K562 (cell line): ENCODE data around the gene ATP8B4. TPM values are rescaled to one million over a fixed set of nuclear protein-coding genes. Genes with fewer than 3 reads are reported as not detected.

Experiments used
- ATAC-seq: fragments of 200-7000 bp; cut with Tn5 transposase; 3 replicates; pipeline ENCODE4 v1.9.1; 2020; ENCODE audit warnings: moderate library complexity
- BruUV-seq: library from RNA; stranded (reverse); fragments of 400-500 nt; replicated peaks from 2 replicates; lab custom pipeline; 2021; lab: Mats Ljungman, UMichigan
- CTCF ChIA-PET: fragments of 300-600 bp; formaldehyde crosslinking; extraction: SDS; loops from one replicate; lab custom pipeline; 2021; ENCODE audit warnings: low intra/inter-chr PET ratio; lab: Yijun Ruan, JAX
- POLR2A ChIA-PET: fragments of 300-600, 350-650 bp; sonication (Branson Sonifier 250); formaldehyde crosslinking; extraction: SDS; loops from one replicate; lab custom pipeline; 2021; ENCODE audit warnings: antibody characterized with exemption, inconsistent platforms; lab: Yijun Ruan, JAX
- DNase-seq, 4 experiments: peaks; one replicate each; pipeline versions ENCODE4 v3.0.0 to v3.0.0-alpha.2; 2011 to 2018; ENCODE audit warnings: low spot score in 3 of 4, mixed read lengths in 3 of 4; ENCODE audit errors: extremely low read depth in 1 of 4
- FAIRE-seq: peaks from 2 replicates; lab custom pipeline; 2011; peaks lifted over from hg19 to GRCh38; lab: Jason Lieb, UNC
- H2AFZ ChIP-seq: 2 replicates; pipeline ENCODE4 v1.6.0; 2011; ENCODE audit warnings: low read depth, low read length, control low read depth, inconsistent platforms
- H3K27ac ChIP-seq: fragments of 200-600 bp; 3 replicates; pipeline ENCODE4 v1.8.0; 2011; ENCODE audit warnings: low read depth, mild to moderate bottlenecking, control low read depth, inconsistent platforms, low read length, moderate library complexity, mixed read lengths; ENCODE audit errors: extremely low read depth
- H3K27me3 ChIP-seq, 2 experiments: fragments of 300-600 bp in 1 of 2; 2 replicates in 1 of 2; 3 replicates in 1 of 2; pipeline versions ENCODE4 v1.6.0 to v1.8.0; 2011; ENCODE audit warnings: inconsistent platforms in 2 of 2, low read length in 2 of 2, mild to moderate bottlenecking in 1 of 2, mixed read lengths in 1 of 2, moderate library complexity in 1 of 2; ENCODE audit not compliant: control insufficient read depth in 2 of 2, insufficient read depth in 2 of 2
- H3K36me3 ChIP-seq: fragments of 300-600 bp; 3 replicates; pipeline ENCODE4 v1.8.0; 2011; ENCODE audit warnings: mild to moderate bottlenecking, low read length, inconsistent platforms; ENCODE audit not compliant: control insufficient read depth, insufficient read depth
- H3K4me1 ChIP-seq, 2 experiments: fragments of 200-600 bp in 1 of 2; replicated peaks in 1 of 2; 2 replicates in 1 of 2; 3 replicates in 1 of 2; pipeline versions ENCODE4 v1.5.1 to v1.8.0; 2011; ENCODE audit warnings: inconsistent platforms in 2 of 2, low read length in 2 of 2, mild to moderate bottlenecking in 1 of 2, mixed read lengths in 1 of 2, moderate library complexity in 1 of 2; ENCODE audit not compliant: control insufficient read depth in 2 of 2, insufficient read depth in 2 of 2
- H3K4me2 ChIP-seq: 2 replicates; pipeline ENCODE4 v1.6.1; 2011; ENCODE audit warnings: low read length, control low read depth, inconsistent platforms, mixed read lengths; ENCODE audit not compliant: insufficient read depth
- H3K4me3 ChIP-seq: fragments of 200-600 bp; sonication (generic), shearing (Covaris generic); 2 replicates; pipeline ENCODE4 v1.5.1; 2016; ENCODE audit warnings: control low read depth, inconsistent platforms
- H3K79me2 ChIP-seq: fragments of 200-600 bp; 3 replicates; pipeline ENCODE4 v1.8.0; 2011; ENCODE audit warnings: low read length, inconsistent platforms; ENCODE audit not compliant: control insufficient read depth, insufficient read depth
- H3K9ac ChIP-seq, 2 experiments: 2 replicates each; pipeline versions ENCODE4 v1.6.0 to v1.6.1; 2011; ENCODE audit warnings: low read depth in 2 of 2, low read length in 2 of 2, control low read depth in 1 of 2, inconsistent platforms in 1 of 2, mild to moderate bottlenecking in 1 of 2, mixed read lengths in 1 of 2; ENCODE audit not compliant: insufficient read depth in 1 of 2
- H3K9me1 ChIP-seq: one replicate; pipeline ENCODE4 v1.6.0; 2011; ENCODE audit warnings: inconsistent platforms, mild to moderate bottlenecking, low read length, moderate library complexity; ENCODE audit not compliant: control insufficient read depth, insufficient read depth
- H3K9me3 ChIP-seq: replicated peaks from 2 replicates; pipeline ENCODE4 v1.5.1; 2011; ENCODE audit warnings: low read depth, low read length, inconsistent platforms; ENCODE audit not compliant: control insufficient read depth, insufficient read depth
- H4K20me1 ChIP-seq: replicated peaks from 2 replicates; pipeline ENCODE4 v1.6.1; 2011; ENCODE audit warnings: low read length, inconsistent platforms, mixed read lengths; ENCODE audit not compliant: control insufficient read depth, insufficient read depth
- KAT2B ChIP-seq: IDR thresholded peaks from one replicate; pipeline ENCODE4 v1.6.1; 2012; ENCODE audit warnings: low read depth, mild to moderate bottlenecking, control low read depth, inconsistent platforms, low read length, moderate library complexity
- NCOR1 ChIP-seq: fragments of 450-650 bp; IDR thresholded peaks from 2 replicates; pipeline ENCODE4 v1.6.1; 2016; ENCODE audit warnings: mild to moderate bottlenecking, moderate library complexity
- NFE2L1 ChIP-seq: fragments of 450-650 bp; IDR thresholded peaks from 2 replicates; pipeline ENCODE4 v1.6.1; 2016; ENCODE audit warnings: missing genetic modification characterization, low read depth, mild to moderate bottlenecking, missing compliant biosample characterization, moderate library complexity, borderline replicate concordance
- RAD51 ChIP-seq: fragments of 450-650 bp; IDR thresholded peaks from 2 replicates; pipeline ENCODE4 v1.7.1; 2016; ENCODE audit warnings: low read depth, mild to moderate bottlenecking, borderline replicate concordance
- TAF7 ChIP-seq: fragments of 450-650 bp; IDR thresholded peaks from 2 replicates; pipeline ENCODE4 v1.6.1; 2016; ENCODE audit warnings: missing genetic modification characterization, missing compliant biosample characterization
- ZNF395 ChIP-seq: fragments of 200-800 bp; sonication (Bioruptor generic); IDR thresholded peaks from 2 replicates; pipeline ENCODE4 v1.6.1; 2017; ENCODE audit warnings: missing genetic modification characterization, missing compliant biosample characterization
- WGBS: fragments of 100-300 bp; shearing (Covaris generic); methylation state at CpG from one replicate; pipeline ENCODE4 v1.1.6; 2016; ENCODE audit warnings: low coverage, mixed read lengths; ENCODE audit not compliant: insufficient coverage; ENCODE audit errors: missing lambda C conversion rate; 5-methylcytosine and 5-hydroxymethylcytosine counted together
- in situ Hi-C: fragments of 300-500 bp; cut with MboI; formaldehyde crosslinking; loops from 4 replicates; pipeline ENCODE4 v1.15.0; 2018; ENCODE audit warnings: inconsistent platforms, mixed read lengths
- intact Hi-C: fragments of 100-400 bp; cut with micrococcal nuclease; formaldehyde crosslinking; loops from 2 replicates; pipeline ENCODE4 v1.14.2; 2022
- polyA plus RNA-seq, 8 experiments: library from polyadenylated mRNA; depleted of rRNA in 4 of 8; stranded (reverse) in 5 of 8; unstranded in 3 of 8; fragments of >200 nt; fragmentation: Nextera tagmentation in 2 of 8; fragmentation: Illumina TruSeq in 1 of 8; extraction: Ambion mirVana in 2 of 8; extraction: Trizol in 1 of 8; gene quantifications; 2 replicates each; pipeline versions ENCODE4 v1.2.1 to v1.2.3, GENCODE V29; 2011 to 2014; ENCODE audit warnings: inconsistent platforms in 1 of 8, missing spikeins in 1 of 8
- total RNA-seq, 7 experiments: library from RNA; depleted of rRNA in 6 of 7; stranded (reverse); fragments of >200 nt in 6 of 7; fragmentation: Illumina TruSeq in 2 of 7; extraction: Trizol in 2 of 7; gene quantifications; 2 replicates each; pipeline versions ENCODE4 v1.2.1 to v1.2.3, GENCODE V29; 2011 to 2021; ENCODE audit warnings: low replicate concordance in 1 of 7
- TF ChIP-seq, protein P1 (sequence below): sonication (generic); formaldehyde crosslinking; IDR thresholded peaks from 2 replicates; pipeline ENCODE4 v1.8.0; 2023; ENCODE audit warnings: mild to moderate bottlenecking, missing genetic modification reagents
- TF ChIP-seq, protein P2 (sequence below): sonication (generic); formaldehyde crosslinking; IDR thresholded peaks from 2 replicates; pipeline ENCODE4 v1.8.0; 2023; ENCODE audit warnings: missing genetic modification reagents, mild to moderate bottlenecking, borderline replicate concordance
- TF ChIP-seq, protein P3 (sequence below), 2 experiments: fragments of 250-450 bp in 1 of 2; fragments of 450-650 bp in 1 of 2; sonication (Bioruptor Pico) in 1 of 2; IDR thresholded peaks; 2 replicates each; pipeline versions ENCODE4 v1.6.1 to v1.8.0; 2016 to 2021; ENCODE audit warnings: mild to moderate bottlenecking in 2 of 2, moderate library complexity in 2 of 2, missing compliant biosample characterization in 1 of 2, missing genetic modification characterization in 1 of 2

Gene ATP8B4
- total and polyA plus RNA-seq, 9 of the 15 experiments (the other 6 are each of a cell fraction or from before 2014, with no cell fraction given) = 0.14 to 2.5 (median 0.44) TPM

DNA sequence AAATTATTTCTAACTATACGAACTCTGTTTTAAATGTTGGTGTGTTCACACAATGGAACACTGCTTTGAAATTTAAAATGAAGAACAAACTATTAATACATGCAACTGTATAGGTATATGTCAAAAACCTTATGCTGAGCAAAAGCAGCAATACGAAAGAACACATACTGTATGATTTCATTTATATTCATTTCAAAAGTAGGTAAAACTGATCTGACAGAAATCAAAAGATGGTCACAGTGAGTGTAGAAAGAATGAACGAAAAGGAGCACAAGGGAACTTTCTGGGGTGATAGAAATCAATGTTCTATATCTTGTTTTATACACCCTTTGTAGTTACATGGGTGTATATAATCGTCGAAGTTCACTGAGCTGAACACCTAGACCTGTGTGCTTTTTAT, 12.6 kb downstream of the ATP8B4 start:
- intact Hi-C loops (no loop called here), in situ Hi-C loops (no loop called here)
- FAIRE-seq = no peak
- Histone ChIP-seq H3K9me1 (no peaks in the 10 kb centered on the region), H3K9ac (no peak overlapping the region), H4K20me1 (no peaks in the 10 kb centered on the region), H3K27ac (no peak overlapping the region), H3K79me2 (no peaks in the 10 kb centered on the region), H3K9me3 (no peaks in the 10 kb centered on the region), H3K4me2 (no peak overlapping the region), H3K27me3 (no peaks in the 10 kb centered on the region), H3K4me1 (peaks cover 0 to 17% of the 10 kb centered on the region in 2 experiments; a peak in 3 of 5 replicates), H3K36me3 (no peaks in the 10 kb centered on the region), H3K4me3 (no peak overlapping the region), H2AFZ (no peak overlapping the region)
- DNase-seq = no peak
- CTCF ChIA-PET = no interaction called here
- POLR2A ChIA-PET = no interaction called here
- BruUV-seq = no TSS peak
- 18% methylated on average over 5 of the region's 5 CpGs for WGBS
- no peak for ATAC-seq
- TF ChIP-seq, protein P1, sequence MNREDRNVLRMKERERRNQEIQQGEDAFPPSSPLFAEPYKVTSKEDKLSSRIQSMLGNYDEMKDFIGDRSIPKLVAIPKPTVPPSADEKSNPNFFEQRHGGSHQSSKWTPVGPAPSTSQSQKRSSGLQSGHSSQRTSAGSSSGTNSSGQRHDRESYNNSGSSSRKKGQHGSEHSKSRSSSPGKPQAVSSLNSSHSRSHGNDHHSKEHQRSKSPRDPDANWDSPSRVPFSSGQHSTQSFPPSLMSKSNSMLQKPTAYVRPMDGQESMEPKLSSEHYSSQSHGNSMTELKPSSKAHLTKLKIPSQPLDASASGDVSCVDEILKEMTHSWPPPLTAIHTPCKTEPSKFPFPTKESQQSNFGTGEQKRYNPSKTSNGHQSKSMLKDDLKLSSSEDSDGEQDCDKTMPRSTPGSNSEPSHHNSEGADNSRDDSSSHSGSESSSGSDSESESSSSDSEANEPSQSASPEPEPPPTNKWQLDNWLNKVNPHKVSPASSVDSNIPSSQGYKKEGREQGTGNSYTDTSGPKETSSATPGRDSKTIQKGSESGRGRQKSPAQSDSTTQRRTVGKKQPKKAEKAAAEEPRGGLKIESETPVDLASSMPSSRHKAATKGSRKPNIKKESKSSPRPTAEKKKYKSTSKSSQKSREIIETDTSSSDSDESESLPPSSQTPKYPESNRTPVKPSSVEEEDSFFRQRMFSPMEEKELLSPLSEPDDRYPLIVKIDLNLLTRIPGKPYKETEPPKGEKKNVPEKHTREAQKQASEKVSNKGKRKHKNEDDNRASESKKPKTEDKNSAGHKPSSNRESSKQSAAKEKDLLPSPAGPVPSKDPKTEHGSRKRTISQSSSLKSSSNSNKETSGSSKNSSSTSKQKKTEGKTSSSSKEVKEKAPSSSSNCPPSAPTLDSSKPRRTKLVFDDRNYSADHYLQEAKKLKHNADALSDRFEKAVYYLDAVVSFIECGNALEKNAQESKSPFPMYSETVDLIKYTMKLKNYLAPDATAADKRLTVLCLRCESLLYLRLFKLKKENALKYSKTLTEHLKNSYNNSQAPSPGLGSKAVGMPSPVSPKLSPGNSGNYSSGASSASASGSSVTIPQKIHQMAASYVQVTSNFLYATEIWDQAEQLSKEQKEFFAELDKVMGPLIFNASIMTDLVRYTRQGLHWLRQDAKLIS = no peak
- no peak for TF ChIP-seq NFE2L1 (tag)
- TF ChIP-seq KAT2B = no peak
- no peak for TF ChIP-seq ZNF395 (CRISPR knock-in tag)
- TF ChIP-seq RAD51 = no peak
- no peak for TF ChIP-seq NCOR1
- TF ChIP-seq, protein P2, sequence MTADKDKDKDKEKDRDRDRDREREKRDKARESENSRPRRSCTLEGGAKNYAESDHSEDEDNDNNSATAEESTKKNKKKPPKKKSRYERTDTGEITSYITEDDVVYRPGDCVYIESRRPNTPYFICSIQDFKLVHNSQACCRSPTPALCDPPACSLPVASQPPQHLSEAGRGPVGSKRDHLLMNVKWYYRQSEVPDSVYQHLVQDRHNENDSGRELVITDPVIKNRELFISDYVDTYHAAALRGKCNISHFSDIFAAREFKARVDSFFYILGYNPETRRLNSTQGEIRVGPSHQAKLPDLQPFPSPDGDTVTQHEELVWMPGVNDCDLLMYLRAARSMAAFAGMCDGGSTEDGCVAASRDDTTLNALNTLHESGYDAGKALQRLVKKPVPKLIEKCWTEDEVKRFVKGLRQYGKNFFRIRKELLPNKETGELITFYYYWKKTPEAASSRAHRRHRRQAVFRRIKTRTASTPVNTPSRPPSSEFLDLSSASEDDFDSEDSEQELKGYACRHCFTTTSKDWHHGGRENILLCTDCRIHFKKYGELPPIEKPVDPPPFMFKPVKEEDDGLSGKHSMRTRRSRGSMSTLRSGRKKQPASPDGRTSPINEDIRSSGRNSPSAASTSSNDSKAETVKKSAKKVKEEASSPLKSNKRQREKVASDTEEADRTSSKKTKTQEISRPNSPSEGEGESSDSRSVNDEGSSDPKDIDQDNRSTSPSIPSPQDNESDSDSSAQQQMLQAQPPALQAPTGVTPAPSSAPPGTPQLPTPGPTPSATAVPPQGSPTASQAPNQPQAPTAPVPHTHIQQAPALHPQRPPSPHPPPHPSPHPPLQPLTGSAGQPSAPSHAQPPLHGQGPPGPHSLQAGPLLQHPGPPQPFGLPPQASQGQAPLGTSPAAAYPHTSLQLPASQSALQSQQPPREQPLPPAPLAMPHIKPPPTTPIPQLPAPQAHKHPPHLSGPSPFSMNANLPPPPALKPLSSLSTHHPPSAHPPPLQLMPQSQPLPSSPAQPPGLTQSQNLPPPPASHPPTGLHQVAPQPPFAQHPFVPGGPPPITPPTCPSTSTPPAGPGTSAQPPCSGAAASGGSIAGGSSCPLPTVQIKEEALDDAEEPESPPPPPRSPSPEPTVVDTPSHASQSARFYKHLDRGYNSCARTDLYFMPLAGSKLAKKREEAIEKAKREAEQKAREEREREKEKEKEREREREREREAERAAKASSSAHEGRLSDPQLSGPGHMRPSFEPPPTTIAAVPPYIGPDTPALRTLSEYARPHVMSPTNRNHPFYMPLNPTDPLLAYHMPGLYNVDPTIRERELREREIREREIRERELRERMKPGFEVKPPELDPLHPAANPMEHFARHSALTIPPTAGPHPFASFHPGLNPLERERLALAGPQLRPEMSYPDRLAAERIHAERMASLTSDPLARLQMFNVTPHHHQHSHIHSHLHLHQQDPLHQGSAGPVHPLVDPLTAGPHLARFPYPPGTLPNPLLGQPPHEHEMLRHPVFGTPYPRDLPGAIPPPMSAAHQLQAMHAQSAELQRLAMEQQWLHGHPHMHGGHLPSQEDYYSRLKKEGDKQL = no peak
- TF ChIP-seq, protein P3, sequence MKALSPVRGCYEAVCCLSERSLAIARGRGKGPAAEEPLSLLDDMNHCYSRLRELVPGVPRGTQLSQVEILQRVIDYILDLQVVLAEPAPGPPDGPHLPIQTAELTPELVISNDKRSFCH (CRISPR knock-in tag; IDR thresholded peaks at IDR 0.05) = no peak
- TF ChIP-seq, protein P3 (tag; IDR thresholded peaks at IDR 0.05) = no peak
- no peak for TF ChIP-seq TAF7
